Inflammatory macrophage treated with lipopolysaccharide for 4 hours (primary cell): ENCODE results near the gene SMG1.
"Not testable (repeated sequence)": the region's sequence is repeated elsewhere in the genome, so short reads cannot be mapped to it uniquely, and the experiment has no call there.

Experiments
- DNase-seq: peaks from one replicate; pipeline ENCODE4 v3.0.0-alpha.2; 2020

The SMG1 gene

DNA sequence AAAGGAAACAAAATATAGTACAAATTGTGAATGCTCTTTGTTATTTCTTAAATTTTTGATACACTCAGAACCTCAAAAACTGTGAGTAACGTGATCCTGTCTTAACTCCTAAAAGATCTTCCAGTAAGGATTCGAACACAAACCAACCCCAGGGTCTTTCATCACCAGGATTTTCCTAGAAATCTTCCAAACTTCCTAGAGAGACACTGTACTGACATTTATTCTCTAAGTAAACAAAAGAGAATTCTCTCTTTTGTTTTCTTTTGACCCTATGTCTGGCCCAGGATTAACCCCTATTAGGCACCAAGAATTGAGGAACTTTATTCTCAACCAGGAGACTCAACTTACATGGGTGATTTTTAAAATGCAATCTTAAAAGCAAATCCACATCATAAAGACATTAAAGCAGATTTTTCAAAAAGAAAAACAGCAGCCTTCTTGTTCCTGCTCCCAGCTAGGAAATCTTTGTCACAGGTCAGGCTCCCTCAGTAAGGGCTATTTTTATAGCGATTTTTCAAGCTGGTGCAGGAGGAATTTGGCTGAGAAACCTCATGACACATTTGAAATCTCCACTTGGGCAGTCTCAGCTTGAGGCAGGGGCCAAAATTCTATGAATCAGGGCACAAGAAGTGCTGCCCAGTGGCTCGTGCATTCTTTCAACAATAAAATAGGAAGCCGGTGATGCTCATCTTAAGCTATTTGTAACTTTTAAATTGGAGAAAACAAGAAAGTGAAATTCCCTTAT lies 6.2 kb upstream of the SMG1 start:
- no peak for DNase-seq

- no peak for DNase-seq
Observed at GRCh38 chr16:18931756-18932155, 5.5 kb upstream of the SMG1 start.

- DNase-seq: not testable (repeated sequence)
Observed at GRCh38 chr16:18930095-18930494, 3.9 kb upstream of the SMG1 start.

- DNase-seq: not testable (repeated sequence)
Observed at GRCh38 chr16:18928073-18928472, 1.9 kb upstream of the SMG1 start.

DNA sequence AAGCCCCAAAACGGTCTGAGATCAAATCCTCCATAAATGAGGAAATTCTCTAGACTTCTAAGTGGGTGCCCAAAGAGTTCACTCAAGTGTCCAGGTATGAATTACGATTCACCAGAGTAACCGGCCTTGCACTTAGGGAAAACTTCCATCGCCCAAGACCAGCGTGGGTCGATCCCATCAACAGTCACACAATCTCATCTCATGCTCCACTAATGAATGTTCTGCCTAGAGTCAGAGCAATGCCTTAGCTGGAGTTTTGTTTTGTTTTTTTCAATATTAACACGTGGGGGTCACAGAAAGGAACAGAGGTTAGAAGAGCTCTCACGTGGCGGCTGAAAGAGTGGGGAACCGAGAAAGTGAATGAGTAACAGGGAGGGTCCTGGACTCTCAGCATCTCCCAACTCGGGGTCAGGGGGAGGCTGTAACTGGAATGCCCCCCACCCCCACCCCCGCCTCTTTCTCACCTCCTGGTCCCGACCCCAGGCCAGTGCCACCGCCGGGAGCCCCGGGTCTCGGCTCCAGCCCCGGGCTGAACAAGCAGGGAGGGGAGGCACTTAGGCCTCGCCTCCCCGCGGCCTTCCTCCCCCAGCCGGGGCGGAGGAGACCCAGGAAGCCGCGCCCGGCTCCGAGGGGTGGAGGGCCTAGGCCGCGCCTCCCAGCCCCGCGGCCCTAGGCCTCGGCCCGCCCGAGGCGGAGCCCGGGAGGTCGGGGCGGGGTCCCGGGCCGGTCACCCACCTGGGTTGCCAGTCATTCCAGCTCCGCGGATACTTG lies 808 bp downstream of the SMG1 start:
- DNase-seq: peak; percentile 49

- not testable (repeated sequence) for DNase-seq
Observed at GRCh38 chr16:18923935-18924334, 2.3 kb downstream of the SMG1 start.

DNA sequence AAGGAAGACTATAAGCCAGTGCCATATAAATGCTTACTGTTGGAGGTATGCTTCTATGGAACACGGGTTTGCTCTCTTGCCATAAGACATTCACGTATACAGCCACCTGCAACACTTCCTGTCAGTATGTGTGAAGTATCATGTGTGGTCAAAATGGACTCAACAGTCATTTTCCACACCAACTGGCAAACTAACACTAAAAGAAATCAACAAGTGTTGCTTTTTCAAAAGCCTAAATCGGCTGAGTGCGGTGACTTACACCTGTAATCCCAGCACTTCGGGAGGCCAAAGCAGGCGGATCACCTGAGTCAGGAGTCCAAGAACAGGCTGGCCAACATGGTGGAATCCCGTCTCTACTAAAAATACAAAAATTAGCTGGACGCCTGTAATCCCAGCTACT lies 3.1 kb downstream of the SMG1 start:
- DNase-seq: not testable (repeated sequence)

GRCh38 chr16:18909585-18909984 lies 16.6 kb downstream of the SMG1 start:
- DNase-seq: not testable (repeated sequence)

- not testable (repeated sequence) for DNase-seq
Observed at GRCh38 chr16:18908716-18909115, 17.5 kb downstream of the SMG1 start.

DNA sequence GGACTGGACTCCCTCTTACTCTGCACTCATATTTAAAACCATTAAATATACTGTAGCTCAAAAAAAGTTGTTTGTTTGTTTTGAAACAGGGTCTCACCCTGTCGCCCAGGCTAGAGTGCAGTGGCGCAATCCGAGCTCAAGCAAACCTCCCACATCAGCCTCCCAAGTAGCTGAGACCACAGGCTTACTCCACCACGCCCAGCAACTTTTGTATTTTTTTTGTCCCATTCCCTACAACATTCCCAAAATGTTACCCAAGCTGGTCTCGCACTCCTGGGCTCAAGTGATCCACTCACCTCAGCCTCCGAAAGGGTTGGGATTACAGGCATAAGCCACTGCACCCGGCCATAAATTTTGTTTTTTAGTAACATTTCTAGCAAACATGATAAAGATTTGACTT lies 23.4 kb downstream of the SMG1 start:
- DNase-seq: not testable (repeated sequence)

GRCh38 chr16:18902044-18902443 lies 24.2 kb downstream of the SMG1 start:
- not testable (repeated sequence) for DNase-seq

DNA sequence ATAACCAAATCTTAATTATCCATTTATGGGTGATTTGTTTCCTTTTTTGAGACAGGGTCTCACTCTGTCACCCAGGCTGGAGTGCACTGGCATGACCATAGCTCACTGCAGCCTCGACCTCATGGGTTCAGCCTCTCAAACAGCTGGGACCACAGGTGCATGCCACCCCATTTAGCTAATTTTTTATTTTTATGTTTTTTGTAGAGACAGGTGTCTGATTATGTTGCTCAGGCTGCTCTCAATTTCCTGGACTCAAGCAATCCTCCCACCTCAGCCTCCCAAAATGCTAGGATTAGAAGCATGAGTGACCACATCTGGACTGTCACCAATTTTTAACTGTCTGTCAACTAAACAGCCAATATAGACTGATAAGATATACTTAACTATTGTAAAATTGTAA lies 25.0 kb downstream of the SMG1 start:
- not testable (repeated sequence) for DNase-seq

DNA sequence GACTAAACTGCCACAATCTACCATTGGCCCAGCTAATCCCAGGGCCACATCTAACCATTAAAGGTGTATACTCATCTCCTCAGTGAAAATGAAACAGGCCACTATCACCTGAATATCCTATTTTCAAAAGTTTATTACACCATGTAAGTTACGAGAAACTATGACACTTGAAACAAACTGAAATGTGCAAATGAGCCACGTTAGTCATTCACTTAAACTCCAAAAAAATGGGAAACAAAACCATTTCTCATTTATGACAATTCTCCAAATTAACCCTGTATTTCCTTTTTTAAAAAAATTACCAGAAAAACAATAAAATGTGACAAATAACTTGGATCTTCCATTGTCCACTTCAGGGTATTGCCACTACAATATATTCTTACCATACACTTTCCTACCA lies 41.8 kb downstream of the SMG1 start:
- peak; percentile 54 for DNase-seq

DNA sequence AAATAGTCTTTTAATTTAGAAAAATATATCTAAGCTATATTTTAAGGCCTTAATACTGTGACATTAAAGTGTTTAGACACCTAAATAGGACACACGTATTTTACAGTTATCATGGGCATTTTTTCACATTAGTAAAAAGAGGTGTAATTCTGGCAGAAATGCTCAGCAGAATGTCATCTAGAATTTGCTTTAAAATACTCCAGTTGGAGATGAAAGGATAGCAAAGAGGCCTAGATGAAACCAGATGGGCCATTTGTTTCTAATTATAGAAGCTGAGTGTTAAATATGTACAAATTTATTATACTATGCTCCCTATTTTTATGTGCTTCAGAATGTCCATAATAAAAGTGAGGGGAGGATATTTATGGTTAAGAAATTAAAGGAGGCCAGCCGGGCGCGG lies 48.5 kb downstream of the SMG1 start:
- not testable (repeated sequence) for DNase-seq

- DNase-seq: peak; percentile 60
Observed at GRCh38 chr16:18877259-18877658, 48.9 kb downstream of the SMG1 start.

GRCh38 chr16:18876301-18876700 lies 49.9 kb downstream of the SMG1 start:
- DNase-seq: not testable (repeated sequence)

DNA sequence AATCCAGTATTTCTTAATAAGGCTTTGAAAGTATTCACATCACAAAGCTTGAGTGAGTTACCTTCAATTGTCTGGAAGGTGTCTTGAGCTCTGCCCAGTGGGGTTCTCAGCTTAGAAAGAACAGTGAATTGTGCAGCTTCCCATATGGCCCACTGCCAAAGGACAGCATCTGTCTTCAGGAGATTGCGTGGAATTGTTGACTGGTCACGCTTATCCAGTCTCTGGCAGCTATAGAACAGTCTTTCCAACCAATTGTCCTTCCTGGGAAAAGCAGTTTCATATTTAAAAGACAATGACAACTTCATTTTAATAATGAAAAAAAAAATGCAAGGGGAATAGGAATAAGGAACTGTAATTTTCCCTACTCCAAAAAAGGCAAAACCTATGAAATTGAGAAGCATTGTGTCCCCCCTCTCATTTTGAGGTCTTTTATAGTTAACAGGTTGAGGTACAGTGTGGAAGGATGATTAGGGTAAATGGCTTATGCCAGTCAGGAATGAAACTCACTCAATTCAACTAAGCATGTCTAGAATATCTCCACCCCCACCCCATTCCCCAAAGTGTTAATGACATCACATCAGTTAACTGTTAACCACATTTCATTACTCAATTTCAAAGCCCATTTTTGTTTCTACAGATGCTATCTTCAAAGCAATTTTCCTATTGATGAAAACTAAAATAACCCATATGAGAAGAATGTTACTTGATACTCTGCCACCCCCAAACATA lies 57.0 kb downstream of the SMG1 start:
- DNase-seq: not testable (repeated sequence)

- not testable (repeated sequence) for DNase-seq
Observed at GRCh38 chr16:18866277-18866823, 59.9 kb downstream of the SMG1 start.

DNA sequence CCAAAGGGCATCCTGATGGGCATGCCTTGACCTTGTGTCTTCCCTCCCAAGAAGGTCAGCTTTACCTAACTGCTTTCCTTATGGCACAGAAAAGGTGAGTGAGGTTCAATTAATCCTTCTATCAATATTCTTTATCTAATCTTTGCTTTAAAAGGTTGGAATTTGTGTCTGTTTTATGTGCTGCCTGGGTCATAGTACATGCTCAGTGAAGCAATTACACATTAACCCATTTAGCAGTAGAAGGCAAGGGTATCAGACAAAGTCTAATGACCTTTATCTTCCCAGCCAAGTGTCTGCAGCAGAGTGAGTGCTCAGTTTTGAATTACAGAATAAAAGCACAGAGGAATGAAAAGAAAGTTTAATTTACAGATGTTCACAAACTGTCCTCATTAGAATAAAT lies 63.3 kb downstream of the SMG1 start:
- not testable (repeated sequence) for DNase-seq

DNA sequence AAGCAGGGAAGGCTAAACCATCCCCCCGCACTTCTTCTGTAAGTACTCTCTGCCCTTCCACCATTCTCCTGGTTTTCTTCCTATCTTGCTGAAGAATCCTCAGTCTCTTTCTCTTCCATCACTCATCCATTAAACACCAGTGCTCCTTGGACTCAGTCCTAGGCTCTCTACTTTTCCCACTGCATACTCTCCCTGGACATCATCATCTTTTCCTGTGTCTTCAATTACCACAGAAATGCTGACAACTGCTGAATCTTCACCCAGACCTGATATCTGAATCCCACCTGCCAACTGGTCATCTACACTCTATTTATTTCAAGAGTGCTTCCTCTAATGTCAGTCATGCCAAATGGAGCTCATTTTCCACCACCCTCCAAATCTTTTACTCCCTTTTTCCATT lies 71.0 kb downstream of the SMG1 start:
- no peak for DNase-seq

DNA sequence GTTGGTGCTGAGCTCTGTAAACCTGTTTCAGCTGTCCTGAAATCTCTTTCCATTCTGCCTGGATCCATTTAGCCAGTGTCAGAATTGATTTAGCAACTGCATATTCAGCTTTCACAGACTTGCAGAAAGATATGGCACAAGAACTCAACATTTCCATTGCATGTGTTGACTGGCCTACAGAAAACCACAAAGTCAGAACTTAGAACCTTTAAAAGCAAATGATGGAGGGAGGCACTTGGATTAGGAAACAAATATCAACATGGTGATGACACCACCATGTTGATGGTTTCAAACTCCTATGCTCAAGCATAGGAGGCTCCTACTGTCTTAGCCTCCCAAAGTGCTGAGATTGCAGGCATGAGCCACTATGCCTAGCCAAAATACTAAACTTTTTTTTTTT lies 72.5 kb downstream of the SMG1 start:
- DNase-seq: no peak

DNA sequence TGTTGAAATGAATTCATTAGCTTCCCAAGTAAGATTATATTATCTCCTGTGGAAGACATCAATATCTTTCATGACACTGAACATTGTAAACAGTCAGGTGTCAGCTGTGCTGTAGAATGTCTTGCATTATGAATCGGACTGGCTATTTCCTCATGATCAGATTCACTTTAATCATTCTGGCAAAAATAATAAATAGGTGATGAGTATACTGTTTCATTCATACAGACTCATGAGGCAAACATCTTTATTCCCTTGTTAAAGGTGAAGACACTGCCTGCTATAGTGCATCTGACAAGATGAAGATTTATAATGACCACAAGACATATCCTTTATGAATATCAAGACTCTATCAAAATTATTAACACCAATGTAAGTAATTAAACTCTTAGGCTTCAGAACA lies 73.6 kb downstream of the SMG1 start:
- no peak for DNase-seq

DNA sequence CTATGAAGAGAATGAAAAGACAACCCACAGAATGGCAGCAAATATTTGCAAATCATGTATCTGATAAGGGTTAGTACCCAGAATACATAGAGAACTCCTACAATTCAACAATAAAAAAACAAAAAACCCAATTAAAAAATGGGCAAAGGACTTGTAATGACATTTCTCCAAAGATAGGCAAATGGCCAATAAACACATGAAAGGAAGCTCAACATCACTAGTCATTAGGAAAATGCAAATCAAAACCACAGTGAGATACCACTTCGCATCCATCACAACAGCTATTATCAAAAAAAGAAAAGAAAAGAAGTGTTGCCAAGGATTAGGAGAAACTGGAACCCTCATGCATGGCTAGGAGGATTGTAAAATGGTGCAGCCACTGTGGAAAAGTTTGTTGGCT lies 79.8 kb downstream of the SMG1 start:
- DNase-seq: no peak
